NCI-H2171 treated with DMSO at 0.1 percent for 48 hours (cell line): ENCODE results near the gene ITGB2.

Source experiments
- DNase-seq: peaks from one replicate; lab custom pipeline; 2025; lab: John Stamatoyannopoulos, UW

The ITGB2 gene

DNA sequence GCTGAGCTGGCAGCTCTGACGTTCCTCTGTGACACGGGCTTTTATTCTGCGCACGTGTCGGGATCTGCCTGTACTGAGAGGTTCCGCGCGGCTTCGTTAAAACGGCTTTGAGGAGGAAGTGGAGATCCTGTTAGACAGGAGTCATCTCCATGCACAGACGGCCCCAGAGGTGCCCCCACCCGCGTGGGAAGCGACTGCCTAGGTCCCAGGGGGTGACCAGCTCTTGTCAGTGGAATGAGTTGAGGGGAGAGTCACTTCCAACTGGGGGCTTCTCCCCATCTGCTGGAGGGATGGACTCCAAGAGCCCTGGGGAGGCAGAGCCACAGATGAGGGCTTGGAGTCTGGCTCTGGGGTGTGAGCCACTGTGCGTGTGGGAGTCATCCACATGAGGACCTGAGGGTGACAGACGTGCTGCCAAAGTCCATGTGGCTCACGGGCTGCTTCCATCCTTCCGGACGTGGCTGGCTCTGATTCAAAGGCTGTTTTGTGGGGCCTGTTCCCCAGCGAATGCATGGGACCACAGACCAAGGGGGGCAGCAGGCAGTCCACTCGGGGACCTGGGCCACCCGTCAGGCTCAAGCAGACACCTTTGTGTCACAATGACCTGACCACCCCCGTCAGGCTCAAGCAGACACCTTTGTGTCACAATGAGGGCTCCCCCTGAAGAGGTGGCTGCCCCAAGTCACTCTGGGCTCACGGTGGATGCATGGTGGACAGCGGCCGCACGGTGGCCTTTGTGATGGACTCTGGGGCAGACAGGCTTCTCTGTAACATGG lies 74.0 kb downstream of the ITGB2 start:
- no peak for DNase-seq

DNA sequence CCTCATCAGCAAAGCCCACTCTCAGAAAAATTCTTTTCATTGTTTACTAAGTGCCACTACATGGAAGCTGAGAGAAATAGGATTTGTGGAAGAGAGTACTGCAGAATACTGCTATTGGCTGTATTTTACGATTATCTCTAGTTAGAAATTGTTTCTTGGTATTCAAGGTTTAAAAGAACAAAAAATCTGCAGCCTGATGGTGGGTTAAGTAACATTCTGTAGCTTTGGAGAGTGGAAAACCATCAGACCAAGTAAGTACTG lies 74.5 kb downstream of the ITGB2 start:
- DNase-seq = no peak

DNA sequence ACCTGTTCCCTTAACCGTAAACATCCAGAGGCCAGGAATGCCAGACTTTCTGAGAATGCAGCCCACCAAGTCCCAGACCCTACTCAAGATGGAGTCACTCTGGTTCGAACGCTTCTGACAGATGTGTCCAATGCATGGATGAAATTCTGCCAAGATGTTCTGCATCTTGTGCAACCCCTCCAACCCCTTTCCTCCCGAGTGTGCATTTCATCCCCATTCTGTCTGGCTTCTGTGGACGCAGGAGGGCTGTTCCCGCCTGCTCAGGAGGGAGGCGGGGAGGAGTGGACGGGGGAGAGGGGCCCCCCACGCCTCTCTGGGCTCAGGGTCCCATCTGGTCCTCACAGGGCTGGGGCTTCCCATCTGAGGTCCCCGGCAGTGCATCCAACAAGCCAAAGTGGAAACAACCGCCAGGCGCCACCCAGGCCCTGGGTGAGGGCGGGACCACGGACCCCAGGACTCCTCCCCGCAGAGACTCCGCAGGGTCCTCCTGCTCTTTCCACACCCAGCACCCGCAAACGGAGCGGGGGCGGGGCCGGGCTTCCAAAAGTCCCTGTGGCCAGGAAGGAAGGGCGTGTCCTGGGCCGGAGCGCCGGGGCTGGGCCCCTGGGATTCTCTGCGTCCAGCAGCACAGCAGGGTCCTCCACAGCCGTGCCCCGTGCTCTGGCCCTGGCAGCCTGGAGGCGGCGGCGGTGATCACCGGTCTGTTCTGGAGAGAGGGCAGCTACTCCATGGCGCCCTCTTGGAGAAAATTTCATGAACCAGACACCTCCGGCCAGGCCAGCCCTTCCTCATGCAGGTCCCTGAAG lies 75.1 kb downstream of the ITGB2 start:
- peak; percentile 6 for DNase-seq

DNA sequence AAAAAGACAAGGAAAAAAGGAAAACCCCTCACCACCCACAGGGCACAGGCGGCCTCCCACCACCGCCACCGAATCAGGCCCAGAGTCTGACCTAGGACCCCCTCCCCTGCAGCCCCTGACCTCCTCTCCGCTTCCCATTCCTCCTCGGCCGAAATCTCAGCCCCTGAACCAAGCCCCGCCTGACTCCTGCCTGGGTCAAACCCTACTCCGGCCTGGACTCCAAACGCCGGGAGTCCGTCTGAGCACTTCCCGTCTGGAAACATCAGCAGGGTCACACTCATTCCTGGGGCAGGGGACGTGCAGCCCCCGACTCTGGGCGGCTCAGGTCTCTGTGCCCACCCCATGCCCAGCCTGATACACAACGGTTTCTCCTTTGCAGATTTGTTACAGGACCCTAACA lies 76.4 kb downstream of the ITGB2 start:
- DNase-seq = no peak

DNA sequence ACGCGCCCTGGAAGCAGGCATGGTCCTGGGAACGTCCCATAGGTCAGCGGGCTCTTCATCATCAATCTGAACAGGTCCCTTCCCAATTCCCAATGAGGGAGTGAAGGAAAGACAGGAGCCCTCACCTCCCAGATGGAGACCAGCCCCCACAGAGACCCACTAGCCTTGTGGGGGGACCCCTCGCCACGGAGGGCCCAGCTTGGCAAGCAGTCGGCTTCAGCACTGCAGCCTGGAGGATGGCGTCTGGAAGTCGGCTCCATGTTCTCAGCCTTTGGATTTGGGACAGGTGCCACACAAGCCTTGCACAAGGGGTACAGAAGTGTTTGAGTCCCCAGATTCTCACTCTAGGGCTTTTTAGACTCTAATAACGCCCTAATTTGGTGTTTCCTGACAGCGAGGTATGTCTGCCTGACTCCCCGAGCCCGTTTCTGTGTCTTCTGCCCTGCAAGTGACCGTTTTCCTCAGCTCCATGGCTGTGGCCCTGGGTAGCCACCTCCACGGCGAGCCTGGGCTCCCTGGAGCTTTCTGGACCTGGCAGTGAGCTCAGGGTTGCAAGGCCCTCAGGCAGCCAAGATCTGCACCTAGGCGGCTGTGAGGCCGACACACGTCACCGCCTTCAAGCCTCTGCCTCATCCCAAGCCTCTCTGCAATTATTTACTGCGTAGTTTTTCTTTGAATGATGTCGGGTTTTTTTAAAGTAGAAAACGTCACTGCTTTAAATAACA lies 77.8 kb downstream of the ITGB2 start:
- no peak for DNase-seq

DNA sequence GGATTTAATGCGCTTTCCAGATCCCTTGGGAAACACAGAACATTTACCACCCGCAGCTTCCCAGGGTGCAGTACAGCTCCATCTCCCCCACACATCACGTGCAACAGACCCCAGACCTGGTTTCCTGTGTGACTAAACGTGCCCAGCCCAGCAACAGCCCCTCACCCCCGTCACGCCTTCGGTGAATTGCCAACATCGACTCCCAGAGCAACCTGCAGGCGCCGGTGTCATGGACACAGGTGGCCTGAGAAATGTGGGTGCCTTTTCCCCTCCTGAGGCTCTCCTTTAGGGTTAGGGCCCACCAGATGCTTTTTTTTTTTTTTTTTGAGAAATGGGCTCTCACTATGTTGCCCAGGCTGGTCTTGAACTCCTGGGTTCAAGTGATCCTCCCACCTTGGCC lies 78.6 kb downstream of the ITGB2 start:
- DNase-seq = no peak

DNA sequence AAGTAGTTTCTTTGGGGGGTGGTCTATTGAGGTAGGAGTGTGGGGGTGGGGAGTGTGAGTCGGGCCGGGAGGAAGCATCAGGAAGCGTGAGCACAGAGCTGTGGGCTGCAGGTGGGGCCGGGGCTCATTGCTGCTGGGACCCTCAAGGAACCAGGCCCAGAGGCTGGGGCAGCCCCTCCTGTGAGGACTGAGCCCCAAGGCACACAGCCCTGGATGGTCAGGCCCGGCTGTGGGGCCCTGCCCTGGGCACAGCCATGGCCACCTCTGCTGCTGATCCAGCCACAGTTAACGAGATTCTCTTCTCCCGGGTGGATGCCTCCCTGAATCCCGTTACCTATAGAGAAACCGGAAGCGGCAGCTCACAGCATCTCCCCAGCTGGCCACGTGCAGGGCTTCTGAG lies 79.9 kb downstream of the ITGB2 start:
- DNase-seq = no peak

DNA sequence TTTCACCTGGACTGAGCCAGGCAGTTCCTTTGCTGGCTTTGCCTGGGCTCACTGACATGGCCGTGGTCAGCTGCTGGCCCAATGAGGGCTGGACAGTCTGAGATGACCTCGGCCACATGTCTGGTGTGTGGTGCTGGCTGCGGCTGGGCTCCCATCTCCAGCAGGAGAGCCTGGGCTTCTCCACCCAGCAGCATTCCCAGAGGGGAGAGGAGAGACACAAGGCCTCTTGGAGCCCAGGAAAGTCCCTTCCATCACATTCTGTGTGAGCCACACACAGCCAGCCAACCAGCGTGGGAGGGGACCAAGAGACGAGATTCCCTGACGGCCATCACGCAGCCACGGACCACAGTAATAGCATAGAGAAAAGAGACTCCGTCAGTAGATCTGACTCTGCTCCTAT lies 81.7 kb downstream of the ITGB2 start:
- no peak for DNase-seq

DNA sequence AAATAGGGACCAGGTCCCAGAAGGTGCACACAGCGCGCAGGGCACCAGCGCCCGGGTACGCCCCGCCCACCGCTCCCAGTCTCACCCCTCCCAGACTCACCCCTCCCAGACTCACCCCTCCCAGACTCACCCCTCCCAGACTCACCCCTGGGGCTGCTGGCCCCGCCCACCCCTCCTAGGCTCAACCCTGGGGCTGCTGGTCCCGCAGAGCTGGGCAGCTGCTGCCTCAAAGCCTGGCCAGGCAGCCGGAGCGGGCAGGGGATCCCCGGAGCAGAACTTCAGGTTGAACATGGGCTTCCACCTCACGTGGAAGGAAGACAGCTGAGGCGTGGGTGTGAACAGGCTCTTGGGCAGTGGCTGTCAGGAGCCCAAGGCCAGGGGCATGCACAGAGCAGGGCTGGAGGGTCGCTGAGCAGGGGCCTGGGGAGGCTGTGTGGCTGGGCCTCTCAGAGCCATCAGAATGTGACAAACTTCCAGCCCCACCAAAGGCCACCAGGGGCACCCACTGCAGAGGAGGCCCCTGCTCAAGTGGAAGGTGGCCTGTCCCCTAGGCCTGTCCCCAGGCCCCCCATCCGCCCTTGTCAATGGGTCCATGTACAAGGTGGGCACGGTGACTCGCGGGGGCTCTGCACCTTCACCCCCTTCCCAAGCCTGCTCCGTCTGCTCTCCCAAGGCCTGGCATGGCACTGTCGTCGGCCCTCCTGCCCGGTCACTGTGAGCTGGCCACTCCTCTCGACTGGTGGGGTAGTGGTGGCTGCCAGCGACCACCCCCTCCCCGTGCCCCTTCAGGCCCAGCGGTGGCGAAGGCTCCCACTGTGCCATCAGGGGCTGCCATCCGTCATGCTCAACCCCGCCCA lies 82.4 kb downstream of the ITGB2 start:
- peak; percentile 71 for DNase-seq

DNA sequence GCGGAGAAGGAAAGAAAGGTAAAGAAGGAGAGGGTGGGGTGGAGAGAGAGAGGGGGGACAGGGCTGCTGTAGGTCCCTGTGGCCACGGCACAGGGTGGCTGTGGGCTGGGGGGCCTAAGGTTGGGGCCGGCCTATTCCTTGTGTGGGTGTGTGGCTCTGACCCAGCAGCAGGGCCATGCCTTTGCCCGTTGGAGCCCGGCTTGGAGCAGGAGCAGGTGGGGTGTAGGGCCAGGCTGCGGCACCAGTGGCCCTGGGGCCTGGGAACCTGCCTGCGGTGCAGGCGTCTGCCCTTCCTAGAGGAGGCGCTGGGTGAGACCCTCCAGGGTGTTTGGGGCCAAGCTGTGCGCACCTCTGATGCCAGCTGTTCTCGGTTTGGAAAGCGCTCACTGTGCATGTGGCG lies 83.2 kb downstream of the ITGB2 start:
- DNase-seq = peak; percentile 71

DNA sequence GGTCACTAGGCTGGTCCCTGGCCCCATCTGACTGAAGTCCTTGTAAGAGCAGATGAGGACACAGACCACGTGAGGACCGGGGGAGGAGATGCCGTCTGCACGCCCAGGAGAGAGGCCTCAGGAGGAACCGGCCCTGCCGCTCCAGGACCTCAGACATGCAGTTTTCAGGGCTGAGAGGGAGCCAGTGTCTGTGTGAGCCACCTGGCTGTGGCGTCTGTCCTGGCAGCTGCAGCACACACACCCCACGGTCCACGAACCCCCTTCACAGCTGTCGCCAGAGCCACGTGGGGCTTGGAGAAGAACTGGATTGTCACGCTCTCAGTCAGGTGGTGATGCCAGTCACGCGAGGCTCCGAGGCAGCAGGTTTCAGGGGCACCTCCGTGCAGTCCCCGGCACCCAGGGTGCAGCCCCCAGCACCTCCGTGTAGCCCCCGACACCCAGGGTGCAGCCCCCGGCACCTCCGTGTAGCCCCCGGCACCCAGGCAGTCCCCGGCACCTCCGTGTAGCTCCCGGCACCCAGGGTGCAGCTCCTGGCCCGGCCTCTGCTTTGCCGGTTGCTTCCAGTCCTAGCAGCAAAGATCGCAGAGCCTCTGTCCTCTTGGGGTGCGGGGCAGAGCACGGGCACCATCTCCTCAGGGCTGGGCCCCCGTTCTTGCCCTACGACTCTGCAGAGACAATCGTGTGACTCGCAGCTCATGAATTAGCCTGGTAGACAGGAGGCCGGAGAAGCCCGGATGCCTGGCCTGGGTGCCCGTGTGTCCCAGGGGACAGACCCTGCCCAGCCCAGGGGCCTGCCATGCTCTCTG lies 83.8 kb downstream of the ITGB2 start:
- peak; percentile 85 for DNase-seq

DNA sequence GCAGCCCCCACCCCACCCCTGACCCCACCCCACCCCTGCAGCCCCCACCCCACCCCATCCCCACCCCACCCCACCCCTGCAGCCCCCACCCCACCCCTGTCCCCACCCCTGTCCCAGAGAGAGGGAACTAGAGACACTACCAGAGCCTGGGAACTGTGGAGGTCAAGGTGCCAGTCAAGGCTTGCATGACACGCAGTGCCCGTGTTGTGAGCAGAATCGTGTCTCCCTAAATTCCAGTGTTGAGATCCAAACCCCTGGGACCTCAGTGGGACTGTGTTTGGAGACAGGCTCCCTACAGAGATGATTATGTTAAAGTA lies 84.4 kb downstream of the ITGB2 start:
- no peak for DNase-seq
